IMR-90 (cell line): ENCODE data around the gene ADARB2. TPM values are rescaled to one million over a fixed set of nuclear protein-coding genes. Genes with fewer than 3 reads are reported as not detected.

Source experiments
- ATAC-seq: fragments of 200-7000 bp; cut with Tn5 transposase; 2 replicates; pipeline ENCODE4 v1.9.1; 2020; ENCODE audit warnings: low read depth, mild to moderate bottlenecking, moderate library complexity
- BruUV-seq: library from RNA; stranded (reverse); fragments of 400-500 nt; replicated peaks from 2 replicates; lab custom pipeline; 2021; lab: Mats Ljungman, UMichigan
- CTCF ChIA-PET: fragments of 300-600 bp; formaldehyde crosslinking; extraction: SDS; loops from one replicate; lab custom pipeline; 2021; ENCODE audit warnings: antibody characterized with exemption; lab: Yijun Ruan, JAX
- POLR2A ChIA-PET: fragments of 300-600 bp; sonication (Branson Sonifier 250); formaldehyde crosslinking; loops from one replicate; lab custom pipeline; 2022; ENCODE audit warnings: antibody characterized with exemption; ENCODE audit not compliant: unreplicated experiment; lab: Charles Lee
- DNase-seq: peaks from one replicate; pipeline ENCODE4 v3.0.0; 2013
- H2AFZ ChIP-seq: replicated peaks from 2 replicates; pipeline ENCODE3; 2013; ENCODE audit warnings: low read length, mild to moderate bottlenecking; ENCODE audit not compliant: poor library complexity
- H2AK5ac ChIP-seq: 2 replicates; pipeline ENCODE4 v1.6.1; 2013; ENCODE audit warnings: low read depth, low read length, inconsistent platforms
- H2AK9ac ChIP-seq: replicated peaks from 2 replicates; pipeline ENCODE3; 2013; ENCODE audit warnings: mild to moderate bottlenecking, low read depth, low read length, moderate library complexity; ENCODE audit not compliant: poor library complexity
- H2BK120ac ChIP-seq: 2 replicates; pipeline ENCODE4 v1.6.1; 2013; ENCODE audit warnings: low read depth, low read length, inconsistent platforms
- H2BK15ac ChIP-seq: 3 replicates; pipeline ENCODE4 v1.6.1; 2013; ENCODE audit warnings: low read depth, low read length, inconsistent platforms
- H2BK20ac ChIP-seq: 2 replicates; pipeline ENCODE4 v1.6.1; 2013; ENCODE audit warnings: low read depth, mild to moderate bottlenecking, inconsistent platforms, low read length, moderate library complexity
- H2BK5ac ChIP-seq: 2 replicates; pipeline ENCODE4 v1.6.1; 2013; ENCODE audit warnings: mild to moderate bottlenecking, low read depth, low read length, inconsistent platforms; ENCODE audit not compliant: poor library complexity, severe bottlenecking
- H3K14ac ChIP-seq: replicated peaks from 2 replicates; pipeline ENCODE4 v1.6.1; 2013; ENCODE audit warnings: low read depth, low read length, inconsistent platforms
- H3K18ac ChIP-seq: 2 replicates; pipeline ENCODE4 v1.6.1; 2013; ENCODE audit warnings: low read depth, low read length, control low read depth
- H3K23ac ChIP-seq: 2 replicates; pipeline ENCODE4 v1.6.1; 2013; ENCODE audit warnings: low read depth, low read length, inconsistent platforms
- H3K27ac ChIP-seq: 2 replicates; pipeline ENCODE4 v1.5.1; 2013; ENCODE audit warnings: mild to moderate bottlenecking, control low read depth, low read length; ENCODE audit not compliant: insufficient read depth
- H3K27me3 ChIP-seq: 2 replicates; pipeline ENCODE4 v1.6.1; 2013; ENCODE audit warnings: low read length; ENCODE audit not compliant: control insufficient read depth, insufficient read depth
- H3K36me3 ChIP-seq: 2 replicates; pipeline ENCODE4 v1.6.1; 2013; ENCODE audit warnings: low read length, mixed read lengths; ENCODE audit not compliant: control insufficient read depth, insufficient read depth
- H3K4ac ChIP-seq: 2 replicates; pipeline ENCODE4 v1.6.1; 2013; ENCODE audit warnings: low read depth, low read length, inconsistent platforms
- H3K4me1 ChIP-seq: 2 replicates; pipeline ENCODE4 v1.6.1; 2013; ENCODE audit warnings: low read length, mixed read lengths; ENCODE audit not compliant: control insufficient read depth, insufficient read depth
- H3K4me2 ChIP-seq: 2 replicates; pipeline ENCODE4 v1.6.1; 2013; ENCODE audit warnings: low read depth, mild to moderate bottlenecking, control low read depth, low read length, moderate library complexity
- H3K4me3 ChIP-seq: 2 replicates; pipeline ENCODE4 v1.5.1; 2013; ENCODE audit warnings: low read depth, mild to moderate bottlenecking, control low read depth, low read length, moderate library complexity; ENCODE audit not compliant: insufficient read depth
- H3K56ac ChIP-seq: 2 replicates; pipeline ENCODE4 v1.6.1; 2013; ENCODE audit warnings: low read length, inconsistent platforms; ENCODE audit not compliant: insufficient read depth; ENCODE audit errors: extremely low read depth
- H3K79me1 ChIP-seq, 2 experiments: 2 replicates each; pipeline ENCODE4 v1.6.1; 2013; ENCODE audit warnings: low read length in 2 of 2, inconsistent platforms in 1 of 2, low read depth in 1 of 2
- H3K9ac ChIP-seq: 2 replicates; pipeline ENCODE4 v1.6.1; 2013; ENCODE audit warnings: low read depth, low read length, control low read depth
- H3K9me1 ChIP-seq: 2 replicates; pipeline ENCODE4 v1.6.1; 2013; ENCODE audit warnings: low read length, inconsistent platforms; ENCODE audit not compliant: insufficient read depth
- H3K9me3 ChIP-seq: 2 replicates; pipeline ENCODE4 v1.6.1; 2013; ENCODE audit warnings: low read length; ENCODE audit not compliant: control insufficient read depth, insufficient read depth
- H4K20me1 ChIP-seq: 2 replicates; pipeline ENCODE4 v1.6.1; 2013; ENCODE audit warnings: low read length, inconsistent platforms; ENCODE audit not compliant: insufficient read depth
- H4K5ac ChIP-seq: 2 replicates; pipeline ENCODE4 v1.6.1; 2013; ENCODE audit warnings: mild to moderate bottlenecking, low read depth, low read length, control low read depth
- H4K8ac ChIP-seq, 2 experiments: 2 replicates each; pipeline ENCODE4 v1.6.1; 2013; ENCODE audit warnings: low read depth in 2 of 2, low read length in 2 of 2, control low read depth in 1 of 2, inconsistent platforms in 1 of 2
- H4K91ac ChIP-seq: 2 replicates; pipeline ENCODE4 v1.6.1; 2013; ENCODE audit warnings: low read depth, low read length, inconsistent platforms; ENCODE audit not compliant: insufficient read depth
- CTCF ChIP-seq: conservative IDR thresholded peaks from 2 replicates; pipeline ENCODE4 v1.5.1; 2012; ENCODE audit warnings: mild to moderate bottlenecking, low read depth, low read length, improper control_type of control experiment
- FOS ChIP-seq: fragments of 150-350 bp; IDR thresholded peaks from 2 replicates; pipeline ENCODE4 v1.6.1; 2016; ENCODE audit warnings: low read depth, low read length
- MXI1 ChIP-seq: IDR thresholded peaks from 2 replicates; pipeline ENCODE4 v1.6.1; 2012; ENCODE audit warnings: low read depth, mild to moderate bottlenecking, low read length, moderate library complexity, borderline replicate concordance
- POLR2A ChIP-seq: IDR thresholded peaks from 2 replicates; pipeline ENCODE4 v1.6.1; 2012; ENCODE audit warnings: mild to moderate bottlenecking, low read depth, low read length
- RFX5 ChIP-seq: IDR thresholded peaks from 2 replicates; pipeline ENCODE4 v1.8.0; 2012; ENCODE audit warnings: low read depth, mild to moderate bottlenecking, low read length, moderate library complexity
- WGBS, 2 experiments: methylation state at CpG; one replicate each; pipeline versions ENCODE4 v1.1.5 to v1.1.7; 2013; ENCODE audit warnings: missing lambda C conversion rate in 2 of 2; ENCODE audit not compliant: insufficient read length in 1 of 2; ENCODE audit errors: extremely low coverage in 2 of 2; 5-methylcytosine and 5-hydroxymethylcytosine counted together
- dilution Hi-C: fragments of 300-500 bp; cut with HindIII; formaldehyde crosslinking; loops from one replicate; pipeline ENCODE4 v1.14.3; 2018; ENCODE audit warnings: low sequenced_read_pairs; ENCODE audit not compliant: unreplicated experiment
- in situ Hi-C: fragments of 300-500 bp; cut with MboI; formaldehyde crosslinking; loops from 3 replicates; pipeline ENCODE4 v1.14.3; 2019; ENCODE audit warnings: low sequenced_read_pairs, inconsistent platforms, mixed read lengths
- intact Hi-C: fragments of 100-400 bp; cut with micrococcal nuclease; formaldehyde crosslinking; loops from 2 replicates; pipeline ENCODE4 v1.10.0; 2022
- polyA plus RNA-seq, 3 experiments: library from polyadenylated mRNA; depleted of rRNA; stranded (reverse); fragments of >200 nt; gene quantifications; 2 replicates each; pipeline ENCODE4 v1.2.3, GENCODE V29; 2012; ENCODE audit warnings: low replicate concordance in 1 of 3
- total RNA-seq: library from RNA; depleted of rRNA; stranded (reverse); fragments of >200 nt; gene quantifications from 2 replicates; pipeline ENCODE4 v1.2.3, GENCODE V29; 2012

Gene ADARB2
- total and polyA plus RNA-seq, 2 of the 4 experiments (the other 2 are of a cell fraction) = not detected

GRCh38 chr10:1648648-1649047, 88.7 kb downstream of the ADARB2 start:
- Histone ChIP-seq H4K91ac (no peak overlapping the region), H3K9me3 (peaks cover 44% of the 10 kb centered on the region), H4K20me1 (no peaks in the 10 kb centered on the region), H2AFZ (no peak overlapping the region), H2BK15ac (no peak overlapping the region), H2BK5ac (no peak overlapping the region), H3K36me3 (no peaks in the 10 kb centered on the region), H3K4me3 (no peak overlapping the region), H3K9ac (no peak overlapping the region), H3K9me1 (no peaks in the 10 kb centered on the region), H3K4me1 (no peaks in the 10 kb centered on the region), H2BK120ac (no peak overlapping the region), H3K27me3 (no peaks in the 10 kb centered on the region), H3K18ac (no peak overlapping the region), H3K79me1 (no peaks in the 10 kb centered on the region), H2AK5ac (no peak overlapping the region), H3K23ac (no peak overlapping the region), H3K4ac (no peak overlapping the region), H4K5ac (no peak overlapping the region), H3K27ac (no peak overlapping the region), H4K8ac (no peak overlapping the region), H3K4me2 (no peak overlapping the region), H3K56ac (no peak overlapping the region), H3K14ac (no peak overlapping the region), H2AK9ac (no peak overlapping the region), H2BK20ac (no peak overlapping the region)
- dilution Hi-C loops (no loop called here), in situ Hi-C loops (no loop called here), intact Hi-C loops (no loop called here)
- no TSS peak for BruUV-seq
- POLR2A ChIA-PET = no interaction called here
- WGBS, 2 experiments = no CpG with 5 or more reads among the region's 12 CpGs
- DNase-seq (no peak), ATAC-seq (no peak)
- TF ChIP-seq MXI1 (no peak), POLR2A (no peak), CTCF (no peak), FOS (no peak), RFX5 (no peak)
- CTCF ChIA-PET = no interaction called here
